Central memory CD4-positive, alpha-beta T cell (primary cell): ENCODE measurements around the gene DDX47.
A peak's percentile ranks its signal among the peaks of the same experiment; 100 is the strongest.
"Not testable (repeated sequence)": the region's sequence is repeated elsewhere in the genome, so short reads cannot be mapped to it uniquely, and the experiment has no call there.

Experiments used
- DNase-seq: peaks from one replicate; pipeline ENCODE4 v3.0.0; 2022

DDX47 gene

GRCh38 chr12:12797794-12798152, 15.4 kb upstream of the DDX47 start:
- DNase-seq, result no peak

- no peak for DNase-seq
Observed at GRCh38 chr12:12798480-12798879, 14.7 kb upstream of the DDX47 start.

- no peak for DNase-seq
Observed at GRCh38 chr12:12799163-12799920, 13.8 kb upstream of the DDX47 start.

GRCh38 chr12:12800406-12801180, 12.6 kb upstream of the DDX47 start:
- DNase-seq, result no peak

- not testable (repeated sequence) for DNase-seq
Observed at GRCh38 chr12:12801656-12802055, 11.5 kb upstream of the DDX47 start.

- peak; percentile 17 for DNase-seq
Observed at GRCh38 chr12:12803186-12803585, 10.0 kb upstream of the DDX47 start.

GRCh38 chr12:12804011-12804410, 9.1 kb upstream of the DDX47 start:
- DNase-seq, result no peak

- no peak for DNase-seq
Observed at GRCh38 chr12:12804432-12804886, 8.7 kb upstream of the DDX47 start.

GRCh38 chr12:12806784-12807516, 6.2 kb upstream of the DDX47 start:
- DNase-seq, result no peak

- not testable (repeated sequence) for DNase-seq
Observed at GRCh38 chr12:12807517-12807903, 5.6 kb upstream of the DDX47 start.

- DNase-seq, result peak; percentile 78
Observed at GRCh38 chr12:12807970-12808702, 5.0 kb upstream of the DDX47 start.

- DNase-seq, result no peak
Observed at GRCh38 chr12:12810553-12811021, 2.6 kb upstream of the DDX47 start.

- DNase-seq, result no peak
Observed at GRCh38 chr12:12811343-12811742, 1.8 kb upstream of the DDX47 start.

- DNase-seq, result no peak
Observed at GRCh38 chr12:12812174-12812573, 972 bp upstream of the DDX47 start.

- no peak for DNase-seq
Observed at GRCh38 chr12:12812618-12813119, 477 bp upstream of the DDX47 start.

GRCh38 chr12:12817616-12818015, 4.5 kb downstream of the DDX47 start:
- DNase-seq, result no peak

GRCh38 chr12:12818701-12819100, 5.6 kb downstream of the DDX47 start:
- DNase-seq, result no peak

GRCh38 chr12:12819221-12819620, 6.1 kb downstream of the DDX47 start:
- DNase-seq, result no peak

- no peak for DNase-seq
Observed at GRCh38 chr12:12819752-12820311, 6.7 kb downstream of the DDX47 start.

GRCh38 chr12:12820376-12820775, 7.2 kb downstream of the DDX47 start:
- DNase-seq, result not testable (repeated sequence)

GRCh38 chr12:12821975-12822374, 8.8 kb downstream of the DDX47 start:
- DNase-seq, result no peak

- DNase-seq, result no peak
Observed at GRCh38 chr12:12822886-12823285, 9.7 kb downstream of the DDX47 start.
